Naive thymus-derived CD4-positive, alpha-beta T cell (primary cell): ENCODE measurements around the gene RDH13. TPM values are rescaled to one million over a fixed set of nuclear protein-coding genes. Genes with fewer than 3 reads are reported as not detected.
"Not testable (repeated sequence)": the region's sequence is repeated elsewhere in the genome, so short reads cannot be mapped to it uniquely, and the experiment has no call there.

Source experiments
- ATAC-seq: fragments of 150-1000 bp; cut with Tn5 transposase; 2 replicates; pipeline ENCODE4 v1.10.0; 2021; ENCODE audit warnings: mild to moderate bottlenecking, moderate library complexity
- CTCF ChIA-PET: fragments of 350-600 bp; sonication (Branson Sonifier 250); formaldehyde crosslinking; loops from one replicate; lab custom pipeline; 2021; ENCODE audit warnings: antibody characterized with exemption; lab: Charles Lee
- POLR2A ChIA-PET: fragments of 350-600 bp; sonication (Branson Sonifier 250); formaldehyde crosslinking; loops from one replicate; lab custom pipeline; 2021; ENCODE audit warnings: antibody characterized with exemption, inconsistent platforms; lab: Charles Lee
- DNase-seq, 9 donors: peaks; one replicate each; pipeline versions ENCODE4 v3.0.0 to v3.0.0-alpha.2; 2020 to 2022; ENCODE audit warnings: mixed read lengths in 1 of 9
- H3K27ac ChIP-seq: one replicate; pipeline ENCODE4 v1.7.0; 2013; ENCODE audit warnings: mild to moderate bottlenecking, low read depth, low read length, moderate library complexity
- H3K27me3 ChIP-seq, 2 donors: one replicate each; pipeline ENCODE4 v1.7.0; 2013; ENCODE audit warnings: low read length in 2 of 2, mild to moderate bottlenecking in 2 of 2, moderate library complexity in 2 of 2; ENCODE audit not compliant: control insufficient read depth in 2 of 2, insufficient read depth in 2 of 2
- H3K36me3 ChIP-seq, 3 experiments: 1 replicate in 2 of 3; 2 replicates in 1 of 3; pipeline ENCODE4 v1.7.0; 2013; ENCODE audit warnings: low read length in 3 of 3, mild to moderate bottlenecking in 3 of 3, moderate library complexity in 1 of 3; ENCODE audit not compliant: insufficient read depth in 3 of 3, control insufficient read depth in 2 of 3
- H3K4me1 ChIP-seq, 2 donors: one replicate each; pipeline ENCODE4 v1.7.0; 2013; ENCODE audit warnings: low read length in 2 of 2, mild to moderate bottlenecking in 2 of 2, moderate library complexity in 1 of 2; ENCODE audit not compliant: control insufficient read depth in 2 of 2, insufficient read depth in 2 of 2
- H3K4me3 ChIP-seq: 2 replicates; pipeline ENCODE4 v1.7.0; 2013; ENCODE audit warnings: mild to moderate bottlenecking, low read length
- H3K9me3 ChIP-seq, 3 experiments: 1 replicate in 2 of 3; 2 replicates in 1 of 3; pipeline ENCODE4 v1.7.0; 2013; ENCODE audit warnings: low read length in 3 of 3; ENCODE audit not compliant: control insufficient read depth in 2 of 3
- H3K27ac Mint-ChIP-seq, 9 donors: one replicate each; pipeline ENCODE4 v1.8.0; 2020 to 2022; ENCODE audit warnings: mixed read lengths in 9 of 9, mild to moderate bottlenecking in 8 of 9, moderate library complexity in 5 of 9, inconsistent platforms in 2 of 9
- H3K27me3 Mint-ChIP-seq, 5 donors: one replicate each; pipeline ENCODE4 v1.8.0; 2021 to 2022; ENCODE audit warnings: mixed read lengths in 5 of 5, mild to moderate bottlenecking in 1 of 5
- H3K36me3 Mint-ChIP-seq, 5 donors: one replicate each; pipeline ENCODE4 v1.8.0; 2020 to 2022; ENCODE audit warnings: mixed read lengths in 5 of 5, mild to moderate bottlenecking in 3 of 5, inconsistent platforms in 1 of 5
- H3K4me1 Mint-ChIP-seq, 7 donors: one replicate each; pipeline ENCODE4 v1.8.0; 2020 to 2022; ENCODE audit warnings: mixed read lengths in 7 of 7, mild to moderate bottlenecking in 3 of 7, inconsistent platforms in 1 of 7
- H3K4me3 Mint-ChIP-seq, 10 donors: one replicate each; pipeline ENCODE4 v1.8.0; 2020 to 2022; ENCODE audit warnings: mild to moderate bottlenecking in 10 of 10, mixed read lengths in 10 of 10, moderate library complexity in 6 of 10, inconsistent platforms in 2 of 10
- H3K9me3 Mint-ChIP-seq, 11 donors: one replicate each; pipeline ENCODE4 v1.8.0; 2020 to 2022; ENCODE audit warnings: mixed read lengths in 11 of 11, mild to moderate bottlenecking in 4 of 11, inconsistent platforms in 1 of 11, moderate library complexity in 1 of 11
- intact Hi-C, 2 donors: fragments of 100-400 bp; cut with micrococcal nuclease; formaldehyde crosslinking; loops; one replicate each; pipeline ENCODE4 v1.15.1; 2023
- polyA plus RNA-seq, 2 donors: library from polyadenylated mRNA; unstranded; fragments of 300-500 nt; fragmentation: Illumina TruSeq; gene quantifications; one replicate each; pipeline ENCODE4 v1.2.3, GENCODE V29; 2021
- total RNA-seq, 6 experiments: library from RNA in 5 of 6; stranded (reverse) in 5 of 6; gene quantifications; 1 replicate in 5 of 6; 2 replicates in 1 of 6; pipeline ENCODE4 v1.2.3 and lab custom pipeline; 2021 to 2026

Gene RDH13
- total and polyA plus RNA-seq, 7 experiments from 2014 or later: 9.4 to 24.8 (median 19.0) TPM

GRCh38 chr19:54998751-54999239 is 64.2 kb downstream of the RDH13 start:
- H3K4me1 Mint-ChIP-seq, H3K4me3 Mint-ChIP-seq, H3K4me3 ChIP-seq, CTCF ChIA-PET, H3K4me1 ChIP-seq, POLR2A ChIA-PET, H3K9me3 ChIP-seq, H3K36me3 ChIP-seq, DNase-seq, H3K27ac Mint-ChIP-seq, H3K27ac ChIP-seq, ATAC-seq, H3K27me3 ChIP-seq, intact Hi-C loops: not testable (repeated sequence)
- H3K27me3 Mint-ChIP-seq: peaks cover 0 to 36% (median 24%) of the 10 kb centered on the region in 5 donors
- peaks cover 0 to 48% (median 17%) of the 10 kb centered on the region in 11 donors for H3K9me3 Mint-ChIP-seq
- H3K36me3 Mint-ChIP-seq: peaks cover 4 to 12% (median 8%) of the 10 kb centered on the region in 5 donors

GRCh38 chr19:54995561-54995960 is 67.4 kb downstream of the RDH13 start:
- Histone ChIP-seq H3K27ac (no peak overlapping the region), H3K9me3 (peaks cover 0 to 9% (median 0%) of the 10 kb centered on the region in 3 experiments), H3K36me3 (peaks cover 0 to 4% (median 0%) of the 10 kb centered on the region in 3 experiments), H3K4me1 (no peaks in the 10 kb centered on the region), H3K4me3 (no peak overlapping the region), H3K27me3 (no peaks in the 10 kb centered on the region)
- ChIA-PET POLR2A (no interaction called here), CTCF (no interaction called here)
- intact Hi-C loops: no loop called here
- H3K27me3 Mint-ChIP-seq: peaks cover 0 to 11% (median 7%) of the 10 kb centered on the region in 5 donors
- DNase-seq: no peak
- peaks cover 0 to 7% (median 4%) of the 10 kb centered on the region in 5 donors for H3K36me3 Mint-ChIP-seq
- H3K9me3 Mint-ChIP-seq: peaks cover 0 to 31% (median 5%) of the 10 kb centered on the region in 11 donors
- no peaks in the 10 kb centered on the region for H3K4me1 Mint-ChIP-seq
- no peak overlapping the region for H3K27ac Mint-ChIP-seq
- H3K4me3 Mint-ChIP-seq: no peak overlapping the region
- ATAC-seq: no peak

Other genes with a start within 250 kb of the RDH13 start
- 1 to 10 TPM in 2 of 5 experiments, not detected in 3; 1.1 to 2.0 TPM for gene KIR3DL1, start 246.7 kb downstream of the RDH13 start, total RNA-seq
- under 1 TPM in 1 of 2 donors, not detected in 1; 0.14 TPM for gene KIR3DL1, start 246.7 kb downstream of the RDH13 start, polyA plus RNA-seq
- gene KIR2DS4, start 230.5 kb downstream of the RDH13 start, total RNA-seq: 1 to 10 TPM in 2 of 5 experiments, not detected in 3; 1.3 to 3.5 TPM
- gene KIR2DS4, start 230.5 kb downstream of the RDH13 start, polyA plus RNA-seq: under 1 TPM in 1 of 2 donors, not detected in 1; 0.24 TPM
- 1 to 10 TPM in 2 of 5 experiments, under 1 TPM in 1, not detected in 2; 0.94 to 6.1 (median 1.3) TPM for gene KIR3DL2, start 212.7 kb downstream of the RDH13 start, total RNA-seq
- 1 to 10 TPM in 1 of 2 donors, under 1 TPM in 1; 0.40 to 1.5 TPM for gene KIR3DL2, start 212.7 kb downstream of the RDH13 start, polyA plus RNA-seq
- 100 to 1,000 TPM in 1 of 5 experiments, 1 to 10 TPM in 1, not detected in 3; 8.5 to 110 TPM for gene FCAR, start 188.9 kb downstream of the RDH13 start, total RNA-seq
- not detected for gene FCAR, start 188.9 kb downstream of the RDH13 start, polyA plus RNA-seq
- 10 to 100 TPM in 1 of 5 experiments, 1 to 10 TPM in 1, under 1 TPM in 2, not detected in 1; 0.65 to 22.1 (median 1.6) TPM for gene NCR1, start 157.0 kb downstream of the RDH13 start, total RNA-seq
- gene NCR1, start 157.0 kb downstream of the RDH13 start, polyA plus RNA-seq: not detected
- not detected for gene NLRP7, start 115.6 kb downstream of the RDH13 start, total RNA-seq
- not detected for gene NLRP7, start 115.6 kb downstream of the RDH13 start, polyA plus RNA-seq
- gene NLRP2, start 96.8 kb downstream of the RDH13 start, total RNA-seq: 10 to 100 TPM in 1 of 5 experiments, 1 to 10 TPM in 4; 3.7 to 18.6 (median 6.4) TPM
- 1 to 10 TPM; 2.2 to 5.5 TPM for gene NLRP2, start 96.8 kb downstream of the RDH13 start, polyA plus RNA-seq
- gene GP6, start 24.9 kb downstream of the RDH13 start, total RNA-seq: 1 to 10 TPM in 1 of 5 experiments, under 1 TPM in 4; 0.27 to 1.2 (median 0.51) TPM
- under 1 TPM; 0.14 to 0.33 TPM for gene GP6, start 24.9 kb downstream of the RDH13 start, polyA plus RNA-seq
- 1 to 10 TPM in 4 of 5 experiments, under 1 TPM in 1; 0.76 to 6.8 (median 2.0) TPM for gene EPS8L1, start 12.7 kb upstream of the RDH13 start, total RNA-seq
- under 1 TPM in 1 of 2 donors, not detected in 1; 0.09 TPM for gene EPS8L1, start 12.7 kb upstream of the RDH13 start, polyA plus RNA-seq
- 100 to 1,000 TPM; 107 to 180 (median 144) TPM for gene PPP1R12C, start 54.5 kb upstream of the RDH13 start, total RNA-seq
- gene PPP1R12C, start 54.5 kb upstream of the RDH13 start, polyA plus RNA-seq: 1 to 10 TPM; 3.8 to 6.6 TPM
- gene TNNT1, start 86.1 kb upstream of the RDH13 start, total RNA-seq: 1 to 10 TPM in 2 of 5 experiments, under 1 TPM in 1, not detected in 2; 0.63 to 5.6 (median 1.4) TPM
- gene TNNT1, start 86.1 kb upstream of the RDH13 start, polyA plus RNA-seq: not detected
- not detected for gene TNNI3, start 94.6 kb upstream of the RDH13 start, total RNA-seq
- not detected for gene TNNI3, start 94.6 kb upstream of the RDH13 start, polyA plus RNA-seq
- gene DNAAF3, start 103.5 kb upstream of the RDH13 start, total RNA-seq: not detected
- not detected for gene DNAAF3, start 103.5 kb upstream of the RDH13 start, polyA plus RNA-seq
- 1 to 10 TPM in 2 of 5 experiments, not detected in 3; 1.7 to 2.6 TPM for gene SYT5, start 117.1 kb upstream of the RDH13 start, total RNA-seq
- gene SYT5, start 117.1 kb upstream of the RDH13 start, polyA plus RNA-seq: not detected
- gene PTPRH, start 146.4 kb upstream of the RDH13 start, total RNA-seq: under 1 TPM in 1 of 5 experiments, not detected in 4; 0.56 TPM
- not detected for gene PTPRH, start 146.4 kb upstream of the RDH13 start, polyA plus RNA-seq
- 10 to 100 TPM; 10.4 to 24.1 (median 10.7) TPM for gene TMEM86B, start 165.6 kb upstream of the RDH13 start, total RNA-seq
- gene TMEM86B, start 165.6 kb upstream of the RDH13 start, polyA plus RNA-seq: 1 to 10 TPM; 1.2 to 3.3 TPM
- 100 to 1,000 TPM; 151 to 223 (median 168) TPM for gene PPP6R1, start 195.9 kb upstream of the RDH13 start, total RNA-seq
- 100 to 1,000 TPM in 1 of 2 donors, 10 to 100 TPM in 1; 39.3 to 103 TPM for gene PPP6R1, start 195.9 kb upstream of the RDH13 start, polyA plus RNA-seq
- gene HSPBP1, start 217.0 kb upstream of the RDH13 start, total RNA-seq: 10 to 100 TPM; 15.0 to 30.0 (median 16.0) TPM
- 10 to 100 TPM; 35.4 to 44.7 TPM for gene HSPBP1, start 217.0 kb upstream of the RDH13 start, polyA plus RNA-seq
- 1 to 10 TPM in 3 of 5 experiments, under 1 TPM in 2; 0.41 to 6.3 (median 3.4) TPM for gene BRSK1, start 220.8 kb upstream of the RDH13 start, total RNA-seq
- not detected for gene BRSK1, start 220.8 kb upstream of the RDH13 start, polyA plus RNA-seq